HEK293 (cell line): ENCODE results near the gene THUMPD2.
A peak's percentile ranks its signal among the peaks of the same experiment; 100 is the strongest.

Experiments
- CTCF ChIA-PET: fragments of 350-600 bp; formaldehyde crosslinking; extraction: SDS; loops from one replicate; lab custom pipeline; 2021; ENCODE audit warnings: antibody characterized with exemption; lab: Yijun Ruan, JAX
- POLR2A ChIA-PET: fragments of 300-600 bp; formaldehyde crosslinking; extraction: SDS; loops from one replicate; lab custom pipeline; 2020; ENCODE audit warnings: antibody characterized with exemption, inconsistent platforms; lab: Yijun Ruan, JAX
- H3K27ac ChIP-seq: fragments of 200-500 bp; sonication (Bioruptor generic); 2 replicates; pipeline ENCODE4 v1.5.1; 2014; ENCODE audit warnings: low read depth, low read length, control low read depth, inconsistent platforms; ENCODE audit errors: extremely low read depth
- H3K36me3 ChIP-seq, 2 experiments: fragments of 200-500 bp in 1 of 2; sonication (Bioruptor generic) in 1 of 2; 1 replicate in 1 of 2; 2 replicates in 1 of 2; pipeline ENCODE4 v1.5.1; 2014 to 2017; ENCODE audit warnings: inconsistent platforms in 2 of 2, low read length in 2 of 2; ENCODE audit not compliant: control insufficient read depth in 2 of 2, insufficient read depth in 1 of 2
- H3K4me1 ChIP-seq: fragments of 200-500 bp; sonication (Bioruptor generic); 2 replicates; pipeline ENCODE4 v1.5.1; 2014; ENCODE audit warnings: mild to moderate bottlenecking, low read length, inconsistent platforms; ENCODE audit not compliant: control insufficient read depth, insufficient read depth
- H3K4me3 ChIP-seq: 2 replicates; pipeline ENCODE4 v1.5.1; 2011; ENCODE audit warnings: low read depth, mild to moderate bottlenecking, control low read depth, low read length, moderate library complexity
- H3K9me3 ChIP-seq: fragments of 200-500 bp; sonication (Bioruptor generic); 2 replicates; pipeline ENCODE4 v1.5.1; 2014; ENCODE audit warnings: low read depth, low read length, inconsistent platforms; ENCODE audit not compliant: control insufficient read depth, insufficient read depth
- FEZF1 ChIP-seq: fragments of 450-650 bp; formaldehyde crosslinking; IDR thresholded peaks from 2 replicates; pipeline ENCODE4 v1.5.1; 2016; ENCODE audit warnings: missing biosample characterization, missing genetic modification characterization
- KLF7 ChIP-seq: fragments of 450-650 bp; formaldehyde crosslinking; IDR thresholded peaks from 2 replicates; pipeline ENCODE4 v1.5.1; 2016; ENCODE audit warnings: missing biosample characterization, missing genetic modification characterization, borderline replicate concordance
- MYNN ChIP-seq: fragments of 450-650 bp; formaldehyde crosslinking; IDR thresholded peaks from 2 replicates; pipeline ENCODE4 v1.5.1; 2016; ENCODE audit warnings: missing biosample characterization, missing genetic modification characterization, borderline replicate concordance
- RBAK ChIP-seq: fragments of 450-650 bp; formaldehyde crosslinking; IDR thresholded peaks from 2 replicates; pipeline ENCODE4 v1.5.1; 2016; ENCODE audit warnings: missing biosample characterization, missing genetic modification characterization
- REPIN1 ChIP-seq: fragments of 450-650 bp; formaldehyde crosslinking; IDR thresholded peaks from 2 replicates; pipeline ENCODE4 v1.5.1; 2017; ENCODE audit warnings: missing biosample characterization, missing genetic modification characterization, low read depth
- YY2 ChIP-seq: fragments of 450-650 bp; formaldehyde crosslinking; IDR thresholded peaks from 2 replicates; pipeline ENCODE4 v1.5.1; 2016; ENCODE audit warnings: missing biosample characterization, missing genetic modification characterization
- ZBTB7A ChIP-seq: fragments of 450-650 bp; formaldehyde crosslinking; IDR thresholded peaks from 2 replicates; pipeline ENCODE4 v1.5.1; 2016; ENCODE audit warnings: low read depth, missing biosample characterization, missing genetic modification characterization
- ZFP41 ChIP-seq: fragments of 450-650 bp; formaldehyde crosslinking; IDR thresholded peaks from 2 replicates; pipeline ENCODE4 v1.5.1; 2016; ENCODE audit warnings: missing biosample characterization, missing genetic modification characterization, borderline replicate concordance
- ZNF10 ChIP-seq: fragments of 450-650 bp; formaldehyde crosslinking; IDR thresholded peaks from 2 replicates; pipeline ENCODE4 v1.5.1; 2017; ENCODE audit warnings: missing biosample characterization, missing genetic modification characterization
- ZNF121 ChIP-seq: fragments of 450-650 bp; formaldehyde crosslinking; IDR thresholded peaks from 2 replicates; pipeline ENCODE4 v1.5.1; 2016; ENCODE audit warnings: missing biosample characterization, missing genetic modification characterization
- ZNF19 ChIP-seq: fragments of 450-650 bp; formaldehyde crosslinking; IDR thresholded peaks from 2 replicates; pipeline ENCODE4; 2016; ENCODE audit warnings: missing biosample characterization, missing genetic modification characterization, low read depth
- ZNF211 ChIP-seq: fragments of 450-650 bp; formaldehyde crosslinking; IDR thresholded peaks from 2 replicates; pipeline ENCODE4 v1.5.1; 2016; ENCODE audit warnings: low read depth, missing biosample characterization, missing genetic modification characterization
- ZNF335 ChIP-seq: fragments of 450-650 bp; formaldehyde crosslinking; conservative IDR thresholded peaks from 2 replicates; pipeline ENCODE4 v1.5.1; 2016; ENCODE audit warnings: missing biosample characterization, missing genetic modification characterization
- ZNF544 ChIP-seq: fragments of 450-650 bp; formaldehyde crosslinking; IDR thresholded peaks from 2 replicates; pipeline ENCODE4 v1.5.0; 2017; ENCODE audit warnings: missing biosample characterization, missing genetic modification characterization
- ZNF549 ChIP-seq: fragments of 450-650 bp; IDR thresholded peaks from 2 replicates; pipeline ENCODE4 v1.5.1; 2018; ENCODE audit warnings: missing biosample characterization, missing genetic modification characterization, mild to moderate bottlenecking, inconsistent platforms, moderate library complexity
- ZNF558 ChIP-seq: fragments of 450-650 bp; formaldehyde crosslinking; IDR thresholded peaks from 2 replicates; pipeline ENCODE4 v1.5.1; 2016; ENCODE audit warnings: missing biosample characterization, missing genetic modification characterization
- ZNF600 ChIP-seq: fragments of 450-650 bp; formaldehyde crosslinking; IDR thresholded peaks from 2 replicates; pipeline ENCODE4 v1.5.1; 2016; ENCODE audit warnings: missing biosample characterization, missing genetic modification characterization
- ZNF626 ChIP-seq: fragments of 450-650 bp; sonication (Bioruptor Pico); formaldehyde crosslinking; IDR thresholded peaks from 2 replicates; pipeline ENCODE4 v1.5.1; 2018; ENCODE audit warnings: missing biosample characterization, missing genetic modification characterization, inconsistent platforms
- ZNF677 ChIP-seq: fragments of 450-650 bp; IDR thresholded peaks from 2 replicates; pipeline ENCODE4 v1.5.0; 2018; ENCODE audit warnings: missing biosample characterization, mild to moderate bottlenecking, missing genetic modification characterization, moderate library complexity
- ZNF776 ChIP-seq: fragments of 450-650 bp; formaldehyde crosslinking; IDR thresholded peaks from 2 replicates; pipeline ENCODE4 v1.5.0; 2017; ENCODE audit warnings: missing biosample characterization, missing genetic modification characterization, borderline replicate concordance
- ZNF791 ChIP-seq: fragments of 450-650 bp; formaldehyde crosslinking; IDR thresholded peaks from 2 replicates; pipeline ENCODE4 v1.5.1; 2016; ENCODE audit warnings: missing biosample characterization, missing genetic modification characterization
- ZNF837 ChIP-seq: fragments of 450-650 bp; formaldehyde crosslinking; IDR thresholded peaks from 2 replicates; pipeline ENCODE4 v1.5.1; 2016; ENCODE audit warnings: missing biosample characterization, missing genetic modification characterization
- ZXDB ChIP-seq: fragments of 450-650 bp; formaldehyde crosslinking; IDR thresholded peaks from 2 replicates; pipeline ENCODE4 v1.5.1; 2016; ENCODE audit warnings: missing biosample characterization, missing genetic modification characterization
- TF ChIP-seq, protein P1 (sequence below): fragments of 450-650 bp; formaldehyde crosslinking; IDR thresholded peaks from 2 replicates; pipeline ENCODE4 v1.5.1; 2016; ENCODE audit warnings: missing biosample characterization, missing genetic modification characterization, low read depth
- TF ChIP-seq, protein P2 (sequence below): fragments of 450-650 bp; formaldehyde crosslinking; IDR thresholded peaks from 2 replicates; pipeline ENCODE4 v1.5.1; 2017; ENCODE audit warnings: missing biosample characterization, missing genetic modification characterization
- TF ChIP-seq, protein P3 (sequence below): fragments of 450-650 bp; formaldehyde crosslinking; IDR thresholded peaks from 2 replicates; pipeline ENCODE4 v1.5.1; 2016; ENCODE audit warnings: missing biosample characterization, missing genetic modification characterization
- TF ChIP-seq, protein P4 (sequence below): fragments of 450-650 bp; formaldehyde crosslinking; IDR thresholded peaks from 2 replicates; pipeline ENCODE4 v1.5.1; 2016; ENCODE audit warnings: missing biosample characterization, missing genetic modification characterization

Gene THUMPD2

DNA sequence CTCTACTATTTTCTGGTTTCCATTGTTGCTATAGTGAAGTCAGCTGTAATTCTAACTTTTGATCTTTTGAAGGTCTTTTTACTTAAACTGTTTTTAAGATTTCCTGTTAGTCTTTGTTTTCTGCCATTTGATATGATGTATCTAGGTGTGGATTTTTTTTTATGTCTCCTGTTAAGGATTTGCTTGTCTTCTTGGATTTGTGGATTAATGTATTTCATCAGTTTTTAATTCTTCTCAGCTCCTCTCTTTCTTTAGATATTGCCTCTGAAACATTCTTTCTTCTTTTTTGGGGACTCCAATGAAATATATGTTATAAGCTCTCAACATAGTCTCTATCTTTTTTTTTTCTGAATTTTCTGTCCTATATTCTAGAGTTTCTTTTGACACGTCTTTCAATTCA, 24.8 kb upstream of the THUMPD2 start:
- no peak for TF ChIP-seq ZNF776
- TF ChIP-seq ZNF558: peak; percentile 96
- POLR2A ChIA-PET: no interaction called here
- H3K27ac ChIP-seq: no peak overlapping the region
- H3K4me1 ChIP-seq: no peaks in the 10 kb centered on the region
- no peak overlapping the region for H3K4me3 ChIP-seq
- CTCF ChIA-PET: interaction anchor here (0.7 to 1.3 kb wide), 2 partner anchors 12 to 34 kb away, joined by 3 to 4 read pairs; no protein-coding TSS in a partner anchor
- no peaks in the 10 kb centered on the region for H3K36me3 ChIP-seq
- H3K9me3 ChIP-seq: peaks cover 4% of the 10 kb centered on the region; the same call in 1 of the 2 replicates

DNA sequence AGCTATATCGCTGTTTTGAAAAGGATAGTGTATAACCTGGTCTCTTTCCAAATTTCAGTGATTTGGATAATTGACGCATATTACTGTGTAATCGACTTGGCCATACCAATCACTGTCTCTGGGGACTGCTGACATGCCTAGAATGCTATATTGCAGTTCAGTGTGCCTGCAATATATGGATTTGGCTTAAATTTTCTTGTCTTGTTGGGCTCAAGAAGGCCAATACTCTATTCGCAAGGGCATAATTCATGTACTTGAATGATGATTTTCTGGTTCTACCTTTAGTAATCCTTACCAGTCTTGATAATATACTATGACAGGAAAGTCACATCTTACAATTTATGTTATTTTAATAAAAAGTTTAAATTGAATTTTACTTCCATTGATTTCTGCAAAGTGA, 21.7 kb upstream of the THUMPD2 start:
- no peak for TF ChIP-seq REPIN1
- no peak for TF ChIP-seq ZNF10
- no peak for TF ChIP-seq ZNF335 (tag by site-specific recombination)
- no peak for TF ChIP-seq ZNF544 (tag by site-specific recombination)
- TF ChIP-seq FEZF1 (tag by site-specific recombination): no peak
- no peak for TF ChIP-seq YY2 (tag by site-specific recombination)
- no peak for TF ChIP-seq MYNN
- no peak for TF ChIP-seq KLF7 (tag by site-specific recombination)
- TF ChIP-seq, protein P1, sequence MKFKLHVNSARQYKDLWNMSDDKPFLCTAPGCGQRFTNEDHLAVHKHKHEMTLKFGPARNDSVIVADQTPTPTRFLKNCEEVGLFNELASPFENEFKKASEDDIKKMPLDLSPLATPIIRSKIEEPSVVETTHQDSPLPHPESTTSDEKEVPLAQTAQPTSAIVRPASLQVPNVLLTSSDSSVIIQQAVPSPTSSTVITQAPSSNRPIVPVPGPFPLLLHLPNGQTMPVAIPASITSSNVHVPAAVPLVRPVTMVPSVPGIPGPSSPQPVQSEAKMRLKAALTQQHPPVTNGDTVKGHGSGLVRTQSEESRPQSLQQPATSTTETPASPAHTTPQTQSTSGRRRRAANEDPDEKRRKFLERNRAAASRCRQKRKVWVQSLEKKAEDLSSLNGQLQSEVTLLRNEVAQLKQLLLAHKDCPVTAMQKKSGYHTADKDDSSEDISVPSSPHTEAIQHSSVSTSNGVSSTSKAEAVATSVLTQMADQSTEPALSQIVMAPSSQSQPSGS: no peak
- no peak for TF ChIP-seq ZNF121 (tag by site-specific recombination)
- no peak for TF ChIP-seq ZBTB7A (tag by site-specific recombination)
- TF ChIP-seq ZNF677 (tag by site-specific recombination): no peak
- TF ChIP-seq ZNF837: no peak
- no peak for TF ChIP-seq ZNF211 (tag by site-specific recombination)
- TF ChIP-seq, protein P2, sequence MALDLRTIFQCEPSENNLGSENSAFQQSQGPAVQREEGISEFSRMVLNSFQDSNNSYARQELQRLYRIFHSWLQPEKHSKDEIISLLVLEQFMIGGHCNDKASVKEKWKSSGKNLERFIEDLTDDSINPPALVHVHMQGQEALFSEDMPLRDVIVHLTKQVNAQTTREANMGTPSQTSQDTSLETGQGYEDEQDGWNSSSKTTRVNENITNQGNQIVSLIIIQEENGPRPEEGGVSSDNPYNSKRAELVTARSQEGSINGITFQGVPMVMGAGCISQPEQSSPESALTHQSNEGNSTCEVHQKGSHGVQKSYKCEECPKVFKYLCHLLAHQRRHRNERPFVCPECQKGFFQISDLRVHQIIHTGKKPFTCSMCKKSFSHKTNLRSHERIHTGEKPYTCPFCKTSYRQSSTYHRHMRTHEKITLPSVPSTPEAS (tag by site-specific recombination): no peak
- TF ChIP-seq, protein P3, sequence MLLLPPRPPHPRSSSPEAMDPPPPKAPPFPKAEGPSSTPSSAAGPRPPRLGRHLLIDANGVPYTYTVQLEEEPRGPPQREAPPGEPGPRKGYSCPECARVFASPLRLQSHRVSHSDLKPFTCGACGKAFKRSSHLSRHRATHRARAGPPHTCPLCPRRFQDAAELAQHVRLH (tag by site-specific recombination): no peak
- CTCF ChIA-PET: no interaction called here
- H3K27ac ChIP-seq: no peak overlapping the region
- H3K9me3 ChIP-seq: peaks cover 4% of the 10 kb centered on the region; the same call in 1 of the 2 replicates
- H3K4me1 ChIP-seq: no peaks in the 10 kb centered on the region
- H3K4me3 ChIP-seq: no peak overlapping the region
- no peaks in the 10 kb centered on the region for H3K36me3 ChIP-seq
- POLR2A ChIA-PET: no interaction called here

DNA sequence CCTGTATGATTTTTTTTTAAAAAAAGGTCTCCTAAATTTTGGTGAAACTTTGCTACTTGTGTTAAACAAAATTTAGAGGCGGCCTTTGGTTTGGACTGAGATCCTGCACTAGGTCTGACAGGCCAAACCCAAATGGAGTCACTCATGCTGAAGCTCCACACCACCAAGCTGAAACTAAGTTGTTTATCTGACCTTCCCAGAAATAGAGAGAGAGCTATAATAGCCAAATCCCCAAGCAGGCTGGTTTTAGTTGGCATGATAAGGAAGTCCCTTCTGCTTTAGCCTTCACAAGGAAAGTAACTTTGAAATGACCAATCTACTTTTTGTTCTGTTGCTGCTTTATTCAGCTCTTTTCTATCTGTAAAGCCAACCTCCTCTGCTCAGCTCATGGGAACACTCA, 17.1 kb upstream of the THUMPD2 start:
- ChIA-PET POLR2A (no interaction called here), CTCF (interaction anchor here (0.7 kb wide), 1 partner anchor 118 kb away, joined by 4 read pairs; no protein-coding TSS in a partner anchor)
- H3K4me1 ChIP-seq: peaks cover 7% of the 10 kb centered on the region; the same call in 1 of the 2 replicates
- no peaks in the 10 kb centered on the region for H3K36me3 ChIP-seq
- no peak overlapping the region for H3K4me3 ChIP-seq
- no peak overlapping the region for H3K27ac ChIP-seq
- H3K9me3 ChIP-seq: no peaks in the 10 kb centered on the region
- TF ChIP-seq RBAK (tag by site-specific recombination) (no peak), ZXDB (tag by site-specific recombination) (no peak), ZNF19 (no peak), ZNF626 (no peak), ZNF549 (tag by site-specific recombination) (no peak), ZFP41 (no peak), ZNF791 (tag by site-specific recombination) (no peak), ZBTB7A (tag by site-specific recombination) (no peak), ZNF600 (tag by site-specific recombination) (no peak)
- TF ChIP-seq, protein P4, sequence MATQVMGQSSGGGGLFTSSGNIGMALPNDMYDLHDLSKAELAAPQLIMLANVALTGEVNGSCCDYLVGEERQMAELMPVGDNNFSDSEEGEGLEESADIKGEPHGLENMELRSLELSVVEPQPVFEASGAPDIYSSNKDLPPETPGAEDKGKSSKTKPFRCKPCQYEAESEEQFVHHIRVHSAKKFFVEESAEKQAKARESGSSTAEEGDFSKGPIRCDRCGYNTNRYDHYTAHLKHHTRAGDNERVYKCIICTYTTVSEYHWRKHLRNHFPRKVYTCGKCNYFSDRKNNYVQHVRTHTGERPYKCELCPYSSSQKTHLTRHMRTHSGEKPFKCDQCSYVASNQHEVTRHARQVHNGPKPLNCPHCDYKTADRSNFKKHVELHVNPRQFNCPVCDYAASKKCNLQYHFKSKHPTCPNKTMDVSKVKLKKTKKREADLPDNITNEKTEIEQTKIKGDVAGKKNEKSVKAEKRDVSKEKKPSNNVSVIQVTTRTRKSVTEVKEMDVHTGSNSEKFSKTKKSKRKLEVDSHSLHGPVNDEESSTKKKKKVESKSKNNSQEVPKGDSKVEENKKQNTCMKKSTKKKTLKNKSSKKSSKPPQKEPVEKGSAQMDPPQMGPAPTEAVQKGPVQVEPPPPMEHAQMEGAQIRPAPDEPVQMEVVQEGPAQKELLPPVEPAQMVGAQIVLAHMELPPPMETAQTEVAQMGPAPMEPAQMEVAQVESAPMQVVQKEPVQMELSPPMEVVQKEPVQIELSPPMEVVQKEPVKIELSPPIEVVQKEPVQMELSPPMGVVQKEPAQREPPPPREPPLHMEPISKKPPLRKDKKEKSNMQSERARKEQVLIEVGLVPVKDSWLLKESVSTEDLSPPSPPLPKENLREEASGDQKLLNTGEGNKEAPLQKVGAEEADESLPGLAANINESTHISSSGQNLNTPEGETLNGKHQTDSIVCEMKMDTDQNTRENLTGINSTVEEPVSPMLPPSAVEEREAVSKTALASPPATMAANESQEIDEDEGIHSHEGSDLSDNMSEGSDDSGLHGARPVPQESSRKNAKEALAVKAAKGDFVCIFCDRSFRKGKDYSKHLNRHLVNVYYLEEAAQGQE: no peak
- TF ChIP-seq, protein P2 (tag by site-specific recombination): no peak
